ENCODE results near the gene NXPE3.

Gene NXPE3

DNA sequence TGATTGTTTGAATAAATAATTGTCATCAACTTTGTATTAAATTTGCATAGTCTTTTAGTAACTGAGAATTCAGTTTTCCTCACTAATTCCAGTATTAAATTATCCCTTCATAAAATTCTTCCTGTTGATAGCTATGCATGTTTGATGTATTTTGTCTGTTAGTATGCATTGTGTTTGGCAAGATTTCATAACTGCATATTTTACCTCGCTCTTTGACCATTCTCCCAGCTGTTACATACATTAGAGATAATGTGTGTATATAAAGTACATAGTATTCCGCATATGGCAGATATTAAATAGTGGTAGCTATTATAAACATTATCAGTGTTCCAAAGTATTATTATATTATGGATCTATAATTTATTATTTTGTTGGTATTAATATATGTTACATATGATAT lies 59.7 kb downstream of the NXPE3 start:
- WGBS (ENCODE audit: insufficient coverage, insufficient read length), result no CpG with 5 or more reads among the region's 2 CpGs
- peaks cover 4% of the 10 kb centered on the region; the same call in 1 of the 2 replicates for H3K4me1 ChIP-seq (ENCODE audit: control insufficient read depth, insufficient read depth, low read length)
- no peaks in the 10 kb centered on the region for H3K36me3 ChIP-seq (ENCODE audit: control insufficient read depth, insufficient read depth, low read length)
- H3K27ac ChIP-seq (ENCODE audit: low read length), result no peak overlapping the region
- no peak for DNase-seq (ENCODE audit: low read depth, low spot score)
- H3K27me3 ChIP-seq (ENCODE audit: control insufficient read depth, insufficient read depth, low read length), result no peaks in the 10 kb centered on the region
- H3K9me3 ChIP-seq (ENCODE audit: control insufficient read depth, insufficient read depth, low read length), result no peaks in the 10 kb centered on the region
- no peak overlapping the region for H3K4me3 ChIP-seq (ENCODE audit: low read length)

DNA sequence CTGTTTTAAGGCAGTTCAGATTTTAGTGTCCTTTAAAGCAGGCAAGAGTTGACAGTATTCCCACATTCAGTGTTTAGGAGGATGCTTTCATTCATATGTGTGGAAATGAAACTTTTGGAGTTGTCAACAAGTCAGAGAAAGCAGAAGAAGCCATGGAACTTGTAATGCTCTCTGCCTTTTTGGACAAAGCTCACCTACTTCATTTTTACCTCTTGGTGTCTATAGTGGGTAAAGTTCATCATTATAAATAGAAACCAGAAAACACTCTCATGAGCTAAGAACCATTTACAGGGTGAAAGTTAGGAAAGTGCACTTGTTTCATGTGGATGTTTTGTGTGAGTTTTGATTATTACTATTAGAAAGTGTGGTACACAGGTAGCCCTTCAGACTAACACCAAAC lies 61.1 kb downstream of the NXPE3 start:
- Histone ChIP-seq H3K36me3 (ENCODE audit: control insufficient read depth, insufficient read depth, low read length) (no peaks in the 10 kb centered on the region), H3K4me3 (ENCODE audit: low read length) (no peak overlapping the region), H3K27ac (ENCODE audit: low read length) (no peak overlapping the region), H3K27me3 (ENCODE audit: control insufficient read depth, insufficient read depth, low read length) (no peaks in the 10 kb centered on the region), H3K4me1 (ENCODE audit: control insufficient read depth, insufficient read depth, low read length) (peaks cover 4% of the 10 kb centered on the region; the same call in 1 of the 2 replicates), H3K9me3 (ENCODE audit: control insufficient read depth, insufficient read depth, low read length) (no peaks in the 10 kb centered on the region)
- no peak for DNase-seq (ENCODE audit: low read depth, low spot score)

DNA sequence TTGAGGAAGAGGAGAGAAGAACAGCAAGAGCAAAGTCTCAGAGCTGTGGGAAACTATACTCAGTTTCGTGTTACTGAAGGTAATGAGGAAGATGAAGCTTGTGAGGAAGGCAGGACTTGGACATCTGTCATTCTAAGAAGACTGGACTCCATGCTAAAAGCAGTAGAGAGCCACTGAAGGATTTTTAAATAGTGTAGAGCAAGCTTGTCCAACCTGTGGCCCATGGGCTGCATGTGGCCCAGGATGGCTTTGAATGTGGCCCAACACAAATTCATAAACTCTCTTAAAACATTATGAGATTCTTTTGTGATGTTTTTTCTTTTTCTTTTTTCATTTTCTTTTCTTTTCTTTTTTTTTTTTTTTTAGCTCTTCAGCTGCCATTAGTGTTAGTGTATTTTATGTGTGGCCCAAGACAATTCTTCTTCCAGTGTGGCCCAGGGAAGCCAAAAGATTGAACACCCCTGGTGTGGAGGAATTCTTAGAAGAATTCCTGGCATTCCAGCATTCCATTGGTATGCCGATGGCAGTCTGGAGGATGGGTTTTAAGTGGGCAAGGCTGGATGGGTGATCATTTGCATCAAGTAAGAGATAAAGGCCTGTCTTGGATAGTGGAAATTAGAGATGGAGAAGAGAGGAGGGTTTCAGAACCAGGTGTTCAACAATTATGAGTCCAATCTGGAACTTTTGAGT lies 63.4 kb downstream of the NXPE3 start:
- H3K27me3 ChIP-seq (ENCODE audit: control insufficient read depth, insufficient read depth, low read length), result no peaks in the 10 kb centered on the region
- WGBS (ENCODE audit: insufficient coverage, insufficient read length), result no CpG with 5 or more reads among the region's 2 CpGs
- peaks cover 6% of the 10 kb centered on the region; the same call in 1 of the 2 replicates for H3K4me1 ChIP-seq (ENCODE audit: control insufficient read depth, insufficient read depth, low read length)
- H3K36me3 ChIP-seq (ENCODE audit: control insufficient read depth, insufficient read depth, low read length), result no peaks in the 10 kb centered on the region
- no peaks in the 10 kb centered on the region for H3K9me3 ChIP-seq (ENCODE audit: control insufficient read depth, insufficient read depth, low read length)
- H3K4me3 ChIP-seq (ENCODE audit: low read length), result no peak overlapping the region
- DNase-seq (ENCODE audit: low read depth, low spot score), result no peak
- H3K27ac ChIP-seq (ENCODE audit: low read length), result no peak overlapping the region

DNA sequence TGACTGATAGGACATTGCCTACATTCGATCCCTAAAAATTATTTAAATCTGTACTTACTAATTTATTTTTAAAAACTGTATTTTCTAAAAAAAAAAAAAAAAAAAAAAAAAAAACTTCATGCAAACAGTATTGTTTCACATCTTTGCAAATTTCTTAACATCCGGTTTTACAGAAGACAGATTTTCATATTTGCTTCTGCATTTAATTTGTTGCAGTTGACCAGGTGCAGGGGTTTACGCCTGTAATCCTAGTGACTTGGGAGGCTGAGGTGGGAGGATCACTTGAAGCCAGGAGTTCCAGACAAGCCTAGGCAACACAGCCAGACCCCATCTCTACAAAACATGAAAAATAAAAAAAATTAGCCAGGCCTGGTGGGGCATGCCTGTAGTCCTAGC lies 63.9 kb downstream of the NXPE3 start:
- no peak overlapping the region for H3K27ac ChIP-seq (ENCODE audit: low read length)
- no CpG with 5 or more reads among the region's 3 CpGs for WGBS (ENCODE audit: insufficient coverage, insufficient read length)
- no peaks in the 10 kb centered on the region for H3K36me3 ChIP-seq (ENCODE audit: control insufficient read depth, insufficient read depth, low read length)
- H3K4me3 ChIP-seq (ENCODE audit: low read length), result no peak overlapping the region
- no peaks in the 10 kb centered on the region for H3K27me3 ChIP-seq (ENCODE audit: control insufficient read depth, insufficient read depth, low read length)
- no peaks in the 10 kb centered on the region for H3K9me3 ChIP-seq (ENCODE audit: control insufficient read depth, insufficient read depth, low read length)
- DNase-seq (ENCODE audit: low read depth, low spot score), result no peak
- peaks cover 6% of the 10 kb centered on the region; the same call in 1 of the 2 replicates for H3K4me1 ChIP-seq (ENCODE audit: control insufficient read depth, insufficient read depth, low read length)

DNA sequence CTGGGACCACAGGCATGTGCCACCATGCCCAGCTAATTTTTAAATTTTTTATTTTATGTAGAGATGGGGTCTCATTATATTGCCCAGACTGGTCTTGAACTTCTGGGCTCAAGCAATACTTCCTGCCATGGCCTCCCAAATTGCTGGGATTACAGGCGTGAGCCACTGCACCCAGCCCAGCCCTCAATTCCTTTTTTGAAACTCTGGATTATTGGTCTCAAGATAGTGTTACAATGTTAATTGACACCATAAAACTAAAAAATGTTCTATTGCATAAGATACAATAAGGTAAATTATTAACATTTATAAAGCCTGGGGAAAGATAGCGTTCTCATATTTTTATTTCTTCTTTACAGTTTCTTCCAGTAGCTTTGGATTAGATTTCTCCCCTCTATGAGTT lies 66.4 kb downstream of the NXPE3 start:
- Histone ChIP-seq H3K9me3 (ENCODE audit: control insufficient read depth, insufficient read depth, low read length) (no peaks in the 10 kb centered on the region), H3K27ac (ENCODE audit: low read length) (no peak overlapping the region), H3K27me3 (ENCODE audit: control insufficient read depth, insufficient read depth, low read length) (no peaks in the 10 kb centered on the region), H3K4me1 (ENCODE audit: control insufficient read depth, insufficient read depth, low read length) (peaks cover 6% of the 10 kb centered on the region; the same call in 1 of the 2 replicates), H3K4me3 (ENCODE audit: low read length) (no peak overlapping the region), H3K36me3 (ENCODE audit: control insufficient read depth, insufficient read depth, low read length) (no peaks in the 10 kb centered on the region)
- no peak for DNase-seq (ENCODE audit: low read depth, low spot score)
- no CpG with 5 or more reads among the region's 2 CpGs for WGBS (ENCODE audit: insufficient coverage, insufficient read length)

DNA sequence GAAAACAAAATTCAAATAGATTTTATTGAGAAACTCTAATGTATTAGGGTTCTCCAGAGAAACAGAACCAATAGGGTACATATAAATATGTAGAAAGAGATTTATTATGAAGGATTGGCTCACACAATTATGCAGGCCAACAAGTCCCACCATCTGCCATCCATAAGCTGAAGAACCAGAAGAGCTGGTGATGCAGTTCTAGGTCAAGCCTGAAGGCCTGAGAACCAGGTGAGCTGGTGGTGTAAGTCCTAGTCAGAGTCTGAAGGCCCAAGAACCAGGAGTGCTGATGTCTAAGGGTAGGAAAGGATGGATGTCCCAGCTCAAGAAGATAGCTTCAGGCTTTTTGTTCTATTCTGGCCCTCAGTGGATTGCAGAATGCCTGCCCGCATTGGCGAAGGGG lies 67.7 kb downstream of the NXPE3 start:
- no CpG with 5 or more reads among the region's 2 CpGs for WGBS (ENCODE audit: insufficient coverage, insufficient read length)
- Histone ChIP-seq H3K4me1 (ENCODE audit: control insufficient read depth, insufficient read depth, low read length) (peaks cover 6% of the 10 kb centered on the region; the same call in 1 of the 2 replicates), H3K27me3 (ENCODE audit: control insufficient read depth, insufficient read depth, low read length) (no peaks in the 10 kb centered on the region), H3K4me3 (ENCODE audit: low read length) (no peak overlapping the region), H3K36me3 (ENCODE audit: control insufficient read depth, insufficient read depth, low read length) (no peaks in the 10 kb centered on the region), H3K9me3 (ENCODE audit: control insufficient read depth, insufficient read depth, low read length) (no peaks in the 10 kb centered on the region), H3K27ac (ENCODE audit: low read length) (no peak overlapping the region)
- no peak for DNase-seq (ENCODE audit: low read depth, low spot score)

DNA sequence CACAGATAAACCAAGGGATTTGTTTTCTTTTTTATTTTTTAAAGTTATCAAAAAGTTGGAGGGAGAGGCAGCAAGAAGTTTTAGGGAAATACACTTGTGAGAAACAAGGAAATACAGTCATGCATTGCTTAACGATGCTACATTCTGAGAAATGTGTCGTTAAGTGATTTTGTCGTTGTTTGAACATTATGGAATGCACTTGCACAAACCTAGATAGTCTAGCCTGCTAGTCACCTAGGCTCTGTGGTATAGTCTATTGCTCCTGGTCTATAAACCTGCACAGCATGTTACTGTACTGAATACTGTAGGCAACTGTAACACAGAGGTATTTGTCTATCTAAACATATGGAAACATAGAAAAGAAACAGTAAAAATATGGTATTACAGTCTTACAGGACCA lies 68.3 kb downstream of the NXPE3 start:
- peaks cover 3% of the 10 kb centered on the region; the same call in 1 of the 2 replicates for H3K4me1 ChIP-seq (ENCODE audit: control insufficient read depth, insufficient read depth, low read length)
- no peaks in the 10 kb centered on the region for H3K9me3 ChIP-seq (ENCODE audit: control insufficient read depth, insufficient read depth, low read length)
- DNase-seq (ENCODE audit: low read depth, low spot score), result no peak
- no peak overlapping the region for H3K27ac ChIP-seq (ENCODE audit: low read length)
- WGBS (ENCODE audit: insufficient coverage, insufficient read length), result no CpG with 5 or more reads among the region's 3 CpGs
- H3K36me3 ChIP-seq (ENCODE audit: control insufficient read depth, insufficient read depth, low read length), result peaks cover 4% of the 10 kb centered on the region; the same call in 1 of the 2 replicates
- no peaks in the 10 kb centered on the region for H3K27me3 ChIP-seq (ENCODE audit: control insufficient read depth, insufficient read depth, low read length)
- no peak overlapping the region for H3K4me3 ChIP-seq (ENCODE audit: low read length)

DNA sequence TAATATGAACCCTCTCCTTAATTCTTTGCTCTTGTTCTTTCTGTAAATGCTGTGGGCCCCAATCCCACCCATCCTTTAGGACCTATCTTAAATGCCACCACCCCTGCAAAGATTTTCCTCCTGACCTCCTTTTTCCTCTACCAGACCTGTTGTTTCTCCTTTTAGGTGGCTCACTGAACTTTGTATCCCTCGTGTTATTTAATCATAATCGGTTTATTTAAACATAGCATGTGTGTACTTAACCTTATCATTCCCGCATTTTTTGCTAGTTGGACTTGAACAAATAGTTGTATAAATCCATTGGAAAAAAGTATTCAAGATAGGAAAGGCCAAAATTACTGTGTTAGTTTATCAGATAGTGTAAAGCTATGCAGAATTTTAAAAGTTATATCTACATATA lies 69.3 kb downstream of the NXPE3 start:
- Histone ChIP-seq H3K27ac (ENCODE audit: low read length) (no peak overlapping the region), H3K4me3 (ENCODE audit: low read length) (no peak overlapping the region), H3K36me3 (ENCODE audit: control insufficient read depth, insufficient read depth, low read length) (peaks cover 9% of the 10 kb centered on the region), H3K4me1 (ENCODE audit: control insufficient read depth, insufficient read depth, low read length) (peaks cover 2% of the 10 kb centered on the region; the same call in 1 of the 2 replicates), H3K9me3 (ENCODE audit: control insufficient read depth, insufficient read depth, low read length) (no peaks in the 10 kb centered on the region), H3K27me3 (ENCODE audit: control insufficient read depth, insufficient read depth, low read length) (no peaks in the 10 kb centered on the region)
- WGBS (ENCODE audit: insufficient coverage, insufficient read length), result no CpG with 5 or more reads among the region's 3 CpGs
- no peak for DNase-seq (ENCODE audit: low read depth, low spot score)

DNA sequence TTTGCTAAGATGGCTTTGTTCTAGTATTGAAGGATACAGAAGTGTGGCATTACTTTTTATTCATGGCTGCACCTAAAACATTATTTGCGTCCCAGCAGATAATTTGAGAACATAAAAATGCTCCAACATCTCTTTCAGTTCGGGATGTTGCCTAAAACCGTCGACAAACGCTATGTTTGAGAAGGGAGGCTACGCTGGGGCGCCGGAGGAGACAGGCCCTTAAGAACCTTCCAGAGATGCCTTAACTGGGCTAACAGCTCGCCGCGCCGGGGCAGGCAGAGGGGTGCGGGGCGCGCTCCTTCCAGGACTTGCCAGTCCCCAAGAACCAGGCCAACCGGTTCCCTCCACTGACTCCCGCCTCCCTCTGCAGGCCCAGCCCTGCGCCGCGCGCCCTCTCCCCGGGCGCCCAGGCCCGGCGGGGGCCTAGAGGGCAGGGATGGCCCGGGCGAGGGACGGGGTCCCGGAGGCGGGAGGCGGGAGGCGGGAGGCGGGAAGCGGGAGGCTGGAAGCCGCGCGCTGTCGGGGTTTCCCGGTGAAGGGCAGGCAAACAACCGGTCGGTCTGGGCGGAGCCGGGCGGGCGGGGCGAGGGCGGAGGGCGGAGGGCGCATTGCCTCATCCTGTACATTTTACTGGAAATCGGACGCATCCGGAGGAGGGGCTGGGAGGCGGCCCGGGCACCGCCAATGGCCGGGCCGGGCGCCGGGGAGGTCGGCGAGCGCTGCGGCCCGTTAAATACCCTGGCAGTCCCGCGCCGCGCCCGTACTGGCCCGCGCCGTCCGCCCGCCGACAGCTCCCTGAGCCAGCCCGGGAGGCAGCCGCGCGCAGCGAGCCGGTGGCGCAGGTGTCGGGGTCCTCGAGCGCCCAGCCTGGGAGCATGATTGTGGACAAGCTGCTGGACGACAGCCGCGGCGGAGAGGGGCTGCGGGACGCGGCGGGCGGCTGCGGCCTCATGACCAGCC lies 70.0 kb downstream of the NXPE3 start, which contains the start of gene NFKBIZ:
NFKBIZ (plus strand) TSS at position 761 of the 960 bp plus-strand sequence; CDS start at position 876, 115 bp downstream.
- WGBS (ENCODE audit: insufficient coverage, insufficient read length), result no CpG with 5 or more reads among the region's 95 CpGs
- Histone ChIP-seq H3K4me3 (ENCODE audit: low read length) (peak within 1 kb of the TSS; percentile 64), H3K36me3 (ENCODE audit: control insufficient read depth, insufficient read depth, low read length) (peaks cover 13% of the 10 kb centered on the region), H3K27ac (ENCODE audit: low read length) (no peak within 1 kb of the TSS), H3K4me1 (ENCODE audit: control insufficient read depth, insufficient read depth, low read length) (peaks cover 2% of the 10 kb centered on the region; the same call in 1 of the 2 replicates), H3K27me3 (ENCODE audit: control insufficient read depth, insufficient read depth, low read length) (no peaks in the 10 kb centered on the region), H3K9me3 (ENCODE audit: control insufficient read depth, insufficient read depth, low read length) (no peaks in the 10 kb centered on the region)
- no peak for DNase-seq (ENCODE audit: low read depth, low spot score)

DNA sequence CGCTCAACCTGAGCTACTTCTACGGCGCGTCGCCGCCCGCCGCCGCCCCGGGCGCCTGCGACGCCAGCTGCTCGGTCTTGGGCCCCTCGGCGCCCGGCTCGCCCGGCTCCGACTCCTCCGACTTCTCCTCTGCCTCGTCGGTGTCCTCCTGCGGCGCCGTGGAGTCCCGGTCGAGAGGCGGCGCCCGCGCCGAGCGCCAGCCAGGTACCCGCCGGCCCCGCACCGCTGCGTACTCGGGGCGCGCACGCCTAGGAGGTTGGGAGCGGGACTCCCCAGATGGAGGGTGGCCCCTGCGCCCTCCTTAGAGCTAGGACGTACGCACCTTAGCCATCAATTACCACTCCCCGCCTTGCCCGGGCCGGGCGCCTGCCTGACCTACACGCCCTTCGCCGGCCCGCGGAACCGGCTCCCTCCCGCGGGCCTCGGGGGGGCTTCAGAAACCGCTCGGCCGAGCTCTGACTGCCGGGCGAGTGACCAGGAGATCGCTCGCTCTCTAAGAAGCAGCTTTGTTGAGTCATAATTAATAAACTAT lies 70.8 kb downstream of the NXPE3 start:
- Histone ChIP-seq H3K9me3 (ENCODE audit: control insufficient read depth, insufficient read depth, low read length) (no peaks in the 10 kb centered on the region), H3K27ac (ENCODE audit: low read length) (no peak overlapping the region), H3K4me1 (ENCODE audit: control insufficient read depth, insufficient read depth, low read length) (peaks cover 2% of the 10 kb centered on the region; the same call in 1 of the 2 replicates), H3K27me3 (ENCODE audit: control insufficient read depth, insufficient read depth, low read length) (no peaks in the 10 kb centered on the region), H3K4me3 (ENCODE audit: low read length) (peak overlapping the region; percentile 64), H3K36me3 (ENCODE audit: control insufficient read depth, insufficient read depth, low read length) (peaks cover 16% of the 10 kb centered on the region)
- no CpG with 5 or more reads among the region's 67 CpGs for WGBS (ENCODE audit: insufficient coverage, insufficient read length)
- no peak for DNase-seq (ENCODE audit: low read depth, low spot score)
